Measurements from ENCODE around the gene TRPM1. TPM values are rescaled to one million over a fixed set of nuclear protein-coding genes. Genes with fewer than 3 reads are reported as not detected.
A peak's percentile ranks its signal among the peaks of the same experiment; 100 is the strongest.

Gene TRPM1
- total RNA-seq, 1 donor from 2014 or later = not detected

GRCh38 chr15:31129769-31130303 is 28.3 kb upstream of the TRPM1 start:
- Mint-ChIP-seq H3K4me3 (no peak overlapping the region), H3K9me3 (no peaks in the 10 kb centered on the region), H3K27ac (no peak overlapping the region), H3K27me3 (no peaks in the 10 kb centered on the region), H3K4me1 (peaks cover 10% of the 10 kb centered on the region), H3K36me3 (ENCODE audit: low read depth) (no peaks in the 10 kb centered on the region)
- ChIA-PET POLR2A (interaction anchor here (0.6 to 1.9 kb wide), 3 partner anchors 138 to 326 kb away, joined by 4 to 7 read pairs (median 7); partner anchors contain the start of genes FAN1 and MTMR10), CTCF (interaction anchor here (0.6 to 3.3 kb wide), 43 partner anchors 15 to 473 kb away, joined by 3 to 41 read pairs (median 5); partner anchors contain the start of genes FAN1, MTMR10 and TRPM1)
- no peak for TF ChIP-seq CTCF (IDR thresholded peaks at IDR 0.05)
- DNase-seq = no peak
- intact Hi-C loops (cut with micrococcal nuclease) = loop anchor here (1.0 to 5.0 kb wide), 10 partner anchors 139 to 469 kb away; partner anchors contain the start of genes FAN1 and MTMR10
- no peak for ATAC-seq (ENCODE audit: low read depth)

- TF ChIP-seq CTCF (IDR thresholded peaks at IDR 0.05) = peak; percentile 89
- H3K9me3 Mint-ChIP-seq = no peaks in the 10 kb centered on the region
- intact Hi-C loops (cut with micrococcal nuclease) = loop anchor here (1.0 to 5.0 kb wide), 10 partner anchors 138 to 468 kb away; partner anchors contain the start of genes FAN1 and MTMR10
- H3K36me3 Mint-ChIP-seq (ENCODE audit: low read depth) = no peaks in the 10 kb centered on the region
- no peaks in the 10 kb centered on the region for H3K27me3 Mint-ChIP-seq
- peaks cover 10% of the 10 kb centered on the region for H3K4me1 Mint-ChIP-seq
- H3K27ac Mint-ChIP-seq = no peak overlapping the region
- DNase-seq (peak; percentile 83), ATAC-seq (ENCODE audit: low read depth) (peak; percentile 96)
- CTCF ChIA-PET = interaction anchor here (0.6 to 3.3 kb wide), 57 partner anchors 9 to 846 kb away, joined by 3 to 41 read pairs (median 4); partner anchors contain the start of genes FAN1, MTMR10 and TRPM1
- POLR2A ChIA-PET = interaction anchor here (0.6 to 1.9 kb wide), 4 partner anchors 137 to 467 kb away, joined by 4 to 7 read pairs (median 6); partner anchors contain the start of genes FAN1 and MTMR10
- no peak overlapping the region for H3K4me3 Mint-ChIP-seq
Measured at GRCh38 chr15:31128919-31129768, 27.6 kb upstream of the TRPM1 start.

- POLR2A ChIA-PET = interaction anchor here (1.0 to 1.9 kb wide), 3 partner anchors 137 to 466 kb away, joined by 5 to 7 read pairs (median 7); partner anchors contain the start of genes FAN1 and MTMR10
- Mint-ChIP-seq H3K4me3 (no peak overlapping the region), H3K36me3 (ENCODE audit: low read depth) (no peaks in the 10 kb centered on the region), H3K9me3 (peaks cover under 1% of the 10 kb centered on the region), H3K4me1 (peaks cover 10% of the 10 kb centered on the region), H3K27me3 (no peaks in the 10 kb centered on the region), H3K27ac (no peak overlapping the region)
- no peak for TF ChIP-seq CTCF (IDR thresholded peaks at IDR 0.05)
- ATAC-seq (ENCODE audit: low read depth) (no peak), DNase-seq (no peak)
- CTCF ChIA-PET = interaction anchor here (0.6 to 3.3 kb wide), 38 partner anchors 8 to 847 kb away, joined by 3 to 41 read pairs (median 6); partner anchors contain the start of genes FAN1, MTMR10 and TRPM1
- intact Hi-C loops (cut with micrococcal nuclease) = loop anchor here (2.0 to 5.0 kb wide), 5 partner anchors 152 to 330 kb away; partner anchors contain the start of gene FAN1
Measured at GRCh38 chr15:31128477-31128876, 27.0 kb upstream of the TRPM1 start.

GRCh38 chr15:31127596-31128261 is 26.2 kb upstream of the TRPM1 start:
- H3K27me3 Mint-ChIP-seq = no peaks in the 10 kb centered on the region
- intact Hi-C loops (cut with micrococcal nuclease) = loop anchor here (2.0 to 5.0 kb wide), 5 partner anchors 151 to 329 kb away; partner anchors contain the start of gene FAN1
- no peak overlapping the region for H3K4me3 Mint-ChIP-seq
- no peaks in the 10 kb centered on the region for H3K36me3 Mint-ChIP-seq (ENCODE audit: low read depth)
- POLR2A ChIA-PET = interaction anchor here (0.5 to 1.9 kb wide), 2 partner anchors 224 to 247 kb away, joined by 3 to 7 read pairs; partner anchors contain the start of gene FAN1
- ATAC-seq (ENCODE audit: low read depth) = no peak
- no peak overlapping the region for H3K27ac Mint-ChIP-seq
- TF ChIP-seq CTCF (IDR thresholded peaks at IDR 0.05) = no peak
- peaks cover 5% of the 10 kb centered on the region for H3K9me3 Mint-ChIP-seq
- peaks cover 10% of the 10 kb centered on the region for H3K4me1 Mint-ChIP-seq
- CTCF ChIA-PET = interaction anchor here (0.7 to 3.3 kb wide), 9 partner anchors 50 to 467 kb away, joined by 3 to 41 read pairs (median 23); no protein-coding TSS in a partner anchor
- no peak for DNase-seq
